ENCODE measurements around the gene MGLL.

GRCh38 chr3:127711021-127711695, 111.2 kb downstream of the MGLL start:
- TF ChIP-seq CTCF (conservative IDR thresholded peaks at IDR 0.05) (no peak), ZFX (IDR thresholded peaks at IDR 0.05) (no peak)

Measured in C4-2B (cell line).